ENCODE measurements around the gene CYTH1. TPM values are rescaled to one million over a fixed set of nuclear protein-coding genes. Genes with fewer than 3 reads are reported as not detected.

The CYTH1 gene
- total RNA-seq, 1 experiment from 2014 or later, result 20.0 TPM

DNA sequence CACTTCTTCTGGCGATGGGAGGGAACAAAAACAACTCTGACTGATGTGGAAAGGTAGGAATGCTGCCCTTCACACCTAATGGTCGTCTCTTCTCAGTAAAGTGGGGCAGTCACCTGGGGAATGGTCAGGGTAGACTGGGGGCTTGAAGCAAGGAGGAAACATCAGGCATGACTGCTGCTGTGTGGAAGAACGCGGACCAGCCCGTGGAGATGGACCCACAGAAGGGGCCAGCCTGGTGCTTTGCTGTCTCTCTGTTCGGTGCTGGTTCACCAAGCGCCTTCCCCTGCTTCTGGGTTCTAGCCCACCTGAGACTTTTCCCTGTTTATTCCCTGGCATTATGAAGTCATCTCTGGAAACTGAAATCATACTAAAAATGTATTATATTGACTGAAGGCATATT, 108.7 kb downstream of the CYTH1 start:
- Mint-ChIP-seq H3K9me3 (peaks cover 12% of the 10 kb centered on the region), H3K27ac (no peak overlapping the region), H3K36me3 (peaks cover 8% of the 10 kb centered on the region; the same call in 1 of the 2 replicates), H3K27me3 (ENCODE audit: low read depth) (no peaks in the 10 kb centered on the region; the same call in 1 of the 2 replicates), H3K4me1 (no peaks in the 10 kb centered on the region), H3K4me3 (no peak overlapping the region)
- DNase-seq (ENCODE audit: low spot score) (no peak), ATAC-seq (no peak)
- ChIA-PET POLR2A (no interaction called here), CTCF (no interaction called here)
- TF ChIP-seq CREM (CRISPR knock-in tag; IDR thresholded peaks at IDR 0.05) (no peak), TEAD4 (CRISPR knock-in tag; IDR thresholded peaks at IDR 0.05) (no peak), NFATC4 (CRISPR knock-in tag; IDR thresholded peaks at IDR 0.05) (no peak), SMAD3 (CRISPR knock-in tag; IDR thresholded peaks at IDR 0.05; ENCODE audit: borderline replicate concordance) (no peak), ZBTB21 (CRISPR knock-in tag; IDR thresholded peaks at IDR 0.05; ENCODE audit: borderline replicate concordance) (no peak)
- TF ChIP-seq, protein P1, sequence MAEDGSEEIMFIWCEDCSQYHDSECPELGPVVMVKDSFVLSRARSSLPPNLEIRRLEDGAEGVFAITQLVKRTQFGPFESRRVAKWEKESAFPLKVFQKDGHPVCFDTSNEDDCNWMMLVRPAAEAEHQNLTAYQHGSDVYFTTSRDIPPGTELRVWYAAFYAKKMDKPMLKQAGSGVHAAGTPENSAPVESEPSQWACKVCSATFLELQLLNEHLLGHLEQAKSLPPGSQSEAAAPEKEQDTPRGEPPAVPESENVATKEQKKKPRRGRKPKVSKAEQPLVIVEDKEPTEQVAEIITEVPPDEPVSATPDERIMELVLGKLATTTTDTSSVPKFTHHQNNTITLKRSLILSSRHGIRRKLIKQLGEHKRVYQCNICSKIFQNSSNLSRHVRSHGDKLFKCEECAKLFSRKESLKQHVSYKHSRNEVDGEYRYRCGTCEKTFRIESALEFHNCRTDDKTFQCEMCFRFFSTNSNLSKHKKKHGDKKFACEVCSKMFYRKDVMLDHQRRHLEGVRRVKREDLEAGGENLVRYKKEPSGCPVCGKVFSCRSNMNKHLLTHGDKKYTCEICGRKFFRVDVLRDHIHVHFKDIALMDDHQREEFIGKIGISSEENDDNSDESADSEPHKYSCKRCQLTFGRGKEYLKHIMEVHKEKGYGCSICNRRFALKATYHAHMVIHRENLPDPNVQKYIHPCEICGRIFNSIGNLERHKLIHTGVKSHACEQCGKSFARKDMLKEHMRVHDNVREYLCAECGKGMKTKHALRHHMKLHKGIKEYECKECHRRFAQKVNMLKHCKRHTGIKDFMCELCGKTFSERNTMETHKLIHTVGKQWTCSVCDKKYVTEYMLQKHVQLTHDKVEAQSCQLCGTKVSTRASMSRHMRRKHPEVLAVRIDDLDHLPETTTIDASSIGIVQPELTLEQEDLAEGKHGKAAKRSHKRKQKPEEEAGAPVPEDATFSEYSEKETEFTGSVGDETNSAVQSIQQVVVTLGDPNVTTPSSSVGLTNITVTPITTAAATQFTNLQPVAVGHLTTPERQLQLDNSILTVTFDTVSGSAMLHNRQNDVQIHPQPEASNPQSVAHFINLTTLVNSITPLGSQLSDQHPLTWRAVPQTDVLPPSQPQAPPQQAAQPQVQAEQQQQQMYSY (CRISPR knock-in tag; IDR thresholded peaks at IDR 0.05), result no peak
- TF ChIP-seq, protein P2, sequence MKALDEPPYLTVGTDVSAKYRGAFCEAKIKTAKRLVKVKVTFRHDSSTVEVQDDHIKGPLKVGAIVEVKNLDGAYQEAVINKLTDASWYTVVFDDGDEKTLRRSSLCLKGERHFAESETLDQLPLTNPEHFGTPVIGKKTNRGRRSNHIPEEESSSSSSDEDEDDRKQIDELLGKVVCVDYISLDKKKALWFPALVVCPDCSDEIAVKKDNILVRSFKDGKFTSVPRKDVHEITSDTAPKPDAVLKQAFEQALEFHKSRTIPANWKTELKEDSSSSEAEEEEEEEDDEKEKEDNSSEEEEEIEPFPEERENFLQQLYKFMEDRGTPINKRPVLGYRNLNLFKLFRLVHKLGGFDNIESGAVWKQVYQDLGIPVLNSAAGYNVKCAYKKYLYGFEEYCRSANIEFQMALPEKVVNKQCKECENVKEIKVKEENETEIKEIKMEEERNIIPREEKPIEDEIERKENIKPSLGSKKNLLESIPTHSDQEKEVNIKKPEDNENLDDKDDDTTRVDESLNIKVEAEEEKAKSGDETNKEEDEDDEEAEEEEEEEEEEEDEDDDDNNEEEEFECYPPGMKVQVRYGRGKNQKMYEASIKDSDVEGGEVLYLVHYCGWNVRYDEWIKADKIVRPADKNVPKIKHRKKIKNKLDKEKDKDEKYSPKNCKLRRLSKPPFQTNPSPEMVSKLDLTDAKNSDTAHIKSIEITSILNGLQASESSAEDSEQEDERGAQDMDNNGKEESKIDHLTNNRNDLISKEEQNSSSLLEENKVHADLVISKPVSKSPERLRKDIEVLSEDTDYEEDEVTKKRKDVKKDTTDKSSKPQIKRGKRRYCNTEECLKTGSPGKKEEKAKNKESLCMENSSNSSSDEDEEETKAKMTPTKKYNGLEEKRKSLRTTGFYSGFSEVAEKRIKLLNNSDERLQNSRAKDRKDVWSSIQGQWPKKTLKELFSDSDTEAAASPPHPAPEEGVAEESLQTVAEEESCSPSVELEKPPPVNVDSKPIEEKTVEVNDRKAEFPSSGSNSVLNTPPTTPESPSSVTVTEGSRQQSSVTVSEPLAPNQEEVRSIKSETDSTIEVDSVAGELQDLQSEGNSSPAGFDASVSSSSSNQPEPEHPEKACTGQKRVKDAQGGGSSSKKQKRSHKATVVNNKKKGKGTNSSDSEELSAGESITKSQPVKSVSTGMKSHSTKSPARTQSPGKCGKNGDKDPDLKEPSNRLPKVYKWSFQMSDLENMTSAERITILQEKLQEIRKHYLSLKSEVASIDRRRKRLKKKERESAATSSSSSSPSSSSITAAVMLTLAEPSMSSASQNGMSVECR (CRISPR knock-in tag; IDR thresholded peaks at IDR 0.05; ENCODE audit: borderline replicate concordance), result no peak
- TF ChIP-seq, protein P3, sequence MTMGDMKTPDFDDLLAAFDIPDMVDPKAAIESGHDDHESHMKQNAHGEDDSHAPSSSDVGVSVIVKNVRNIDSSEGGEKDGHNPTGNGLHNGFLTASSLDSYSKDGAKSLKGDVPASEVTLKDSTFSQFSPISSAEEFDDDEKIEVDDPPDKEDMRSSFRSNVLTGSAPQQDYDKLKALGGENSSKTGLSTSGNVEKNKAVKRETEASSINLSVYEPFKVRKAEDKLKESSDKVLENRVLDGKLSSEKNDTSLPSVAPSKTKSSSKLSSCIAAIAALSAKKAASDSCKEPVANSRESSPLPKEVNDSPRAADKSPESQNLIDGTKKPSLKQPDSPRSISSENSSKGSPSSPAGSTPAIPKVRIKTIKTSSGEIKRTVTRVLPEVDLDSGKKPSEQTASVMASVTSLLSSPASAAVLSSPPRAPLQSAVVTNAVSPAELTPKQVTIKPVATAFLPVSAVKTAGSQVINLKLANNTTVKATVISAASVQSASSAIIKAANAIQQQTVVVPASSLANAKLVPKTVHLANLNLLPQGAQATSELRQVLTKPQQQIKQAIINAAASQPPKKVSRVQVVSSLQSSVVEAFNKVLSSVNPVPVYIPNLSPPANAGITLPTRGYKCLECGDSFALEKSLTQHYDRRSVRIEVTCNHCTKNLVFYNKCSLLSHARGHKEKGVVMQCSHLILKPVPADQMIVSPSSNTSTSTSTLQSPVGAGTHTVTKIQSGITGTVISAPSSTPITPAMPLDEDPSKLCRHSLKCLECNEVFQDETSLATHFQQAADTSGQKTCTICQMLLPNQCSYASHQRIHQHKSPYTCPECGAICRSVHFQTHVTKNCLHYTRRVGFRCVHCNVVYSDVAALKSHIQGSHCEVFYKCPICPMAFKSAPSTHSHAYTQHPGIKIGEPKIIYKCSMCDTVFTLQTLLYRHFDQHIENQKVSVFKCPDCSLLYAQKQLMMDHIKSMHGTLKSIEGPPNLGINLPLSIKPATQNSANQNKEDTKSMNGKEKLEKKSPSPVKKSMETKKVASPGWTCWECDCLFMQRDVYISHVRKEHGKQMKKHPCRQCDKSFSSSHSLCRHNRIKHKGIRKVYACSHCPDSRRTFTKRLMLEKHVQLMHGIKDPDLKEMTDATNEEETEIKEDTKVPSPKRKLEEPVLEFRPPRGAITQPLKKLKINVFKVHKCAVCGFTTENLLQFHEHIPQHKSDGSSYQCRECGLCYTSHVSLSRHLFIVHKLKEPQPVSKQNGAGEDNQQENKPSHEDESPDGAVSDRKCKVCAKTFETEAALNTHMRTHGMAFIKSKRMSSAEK (CRISPR knock-in tag; IDR thresholded peaks at IDR 0.05; ENCODE audit: borderline replicate concordance), result no peak

DNA sequence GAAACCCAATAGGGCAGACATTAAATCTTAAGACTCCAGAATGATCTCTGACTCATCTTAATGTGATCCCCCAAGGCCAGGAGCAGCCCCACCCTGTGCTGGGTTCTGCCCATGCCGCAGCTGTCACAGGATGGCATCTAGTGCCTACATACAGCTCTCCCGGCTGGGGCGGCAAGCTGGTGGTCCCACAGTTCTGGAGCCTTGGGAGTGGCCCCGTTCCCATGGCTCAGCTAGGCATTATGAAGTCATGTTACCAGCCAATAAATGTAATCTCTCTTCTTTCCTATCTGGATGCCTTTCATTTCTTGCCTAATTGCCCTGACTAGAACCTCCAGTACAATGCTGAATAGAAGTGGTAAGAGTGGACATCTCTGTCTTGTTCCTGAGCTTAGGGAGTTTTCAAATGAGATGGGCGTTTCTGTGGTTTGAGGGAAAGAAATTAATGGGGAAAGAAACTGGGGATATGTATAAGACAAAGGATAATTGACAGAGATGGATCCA, 109.2 kb downstream of the CYTH1 start:
- Mint-ChIP-seq H3K4me3 (no peak overlapping the region), H3K9me3 (peaks cover 12% of the 10 kb centered on the region), H3K27me3 (ENCODE audit: low read depth) (no peaks in the 10 kb centered on the region; the same call in 1 of the 2 replicates), H3K36me3 (peaks cover 8% of the 10 kb centered on the region; the same call in 1 of the 2 replicates), H3K27ac (no peak overlapping the region), H3K4me1 (no peaks in the 10 kb centered on the region)
- TF ChIP-seq ELF4 (CRISPR knock-in tag; IDR thresholded peaks at IDR 0.05; ENCODE audit: low read depth), result no peak
- ChIA-PET POLR2A (no interaction called here), CTCF (no interaction called here)
- no peak for ATAC-seq
- no peak for DNase-seq (ENCODE audit: low spot score)

DNA sequence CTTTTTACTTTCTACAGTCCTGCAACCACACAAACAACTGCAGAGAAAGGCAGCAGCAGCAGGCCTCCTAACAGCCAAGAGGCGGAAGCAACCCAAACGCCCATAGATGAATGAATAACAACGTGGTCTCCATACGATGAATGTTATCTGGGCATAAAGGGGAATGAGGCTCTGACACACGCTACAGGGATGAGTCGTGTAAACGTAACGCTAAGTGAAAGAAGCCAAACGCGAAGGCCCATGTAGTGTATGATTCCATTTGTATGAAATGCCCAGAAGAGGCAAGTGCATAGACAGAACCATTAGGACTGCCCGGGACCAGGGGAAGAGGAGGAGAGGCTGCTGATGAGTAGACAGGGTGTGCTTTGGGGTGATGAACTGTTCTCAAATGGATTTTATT, 110.1 kb downstream of the CYTH1 start:
- DNase-seq (ENCODE audit: low spot score), result no peak
- POLR2A ChIA-PET, result no interaction called here
- Mint-ChIP-seq H3K4me3 (no peak overlapping the region), H3K4me1 (peaks cover 1% of the 10 kb centered on the region), H3K36me3 (peaks cover 8% of the 10 kb centered on the region; the same call in 1 of the 2 replicates), H3K9me3 (peaks cover 12% of the 10 kb centered on the region), H3K27ac (no peak overlapping the region), H3K27me3 (ENCODE audit: low read depth) (no peaks in the 10 kb centered on the region; the same call in 1 of the 2 replicates)
- ATAC-seq, result no peak
- CTCF ChIA-PET, result no interaction called here
- TF ChIP-seq TEAD1 (CRISPR knock-in tag; IDR thresholded peaks at IDR 0.05) (no peak), NR1H2 (CRISPR knock-in tag; IDR thresholded peaks at IDR 0.05) (no peak), GRHL2 (CRISPR knock-in tag; IDR thresholded peaks at IDR 0.05; ENCODE audit: insufficient replicate concordance, severe bottlenecking) (no peak), ATF1 (CRISPR knock-in tag; IDR thresholded peaks at IDR 0.05) (no peak)
- TF ChIP-seq, protein P4, sequence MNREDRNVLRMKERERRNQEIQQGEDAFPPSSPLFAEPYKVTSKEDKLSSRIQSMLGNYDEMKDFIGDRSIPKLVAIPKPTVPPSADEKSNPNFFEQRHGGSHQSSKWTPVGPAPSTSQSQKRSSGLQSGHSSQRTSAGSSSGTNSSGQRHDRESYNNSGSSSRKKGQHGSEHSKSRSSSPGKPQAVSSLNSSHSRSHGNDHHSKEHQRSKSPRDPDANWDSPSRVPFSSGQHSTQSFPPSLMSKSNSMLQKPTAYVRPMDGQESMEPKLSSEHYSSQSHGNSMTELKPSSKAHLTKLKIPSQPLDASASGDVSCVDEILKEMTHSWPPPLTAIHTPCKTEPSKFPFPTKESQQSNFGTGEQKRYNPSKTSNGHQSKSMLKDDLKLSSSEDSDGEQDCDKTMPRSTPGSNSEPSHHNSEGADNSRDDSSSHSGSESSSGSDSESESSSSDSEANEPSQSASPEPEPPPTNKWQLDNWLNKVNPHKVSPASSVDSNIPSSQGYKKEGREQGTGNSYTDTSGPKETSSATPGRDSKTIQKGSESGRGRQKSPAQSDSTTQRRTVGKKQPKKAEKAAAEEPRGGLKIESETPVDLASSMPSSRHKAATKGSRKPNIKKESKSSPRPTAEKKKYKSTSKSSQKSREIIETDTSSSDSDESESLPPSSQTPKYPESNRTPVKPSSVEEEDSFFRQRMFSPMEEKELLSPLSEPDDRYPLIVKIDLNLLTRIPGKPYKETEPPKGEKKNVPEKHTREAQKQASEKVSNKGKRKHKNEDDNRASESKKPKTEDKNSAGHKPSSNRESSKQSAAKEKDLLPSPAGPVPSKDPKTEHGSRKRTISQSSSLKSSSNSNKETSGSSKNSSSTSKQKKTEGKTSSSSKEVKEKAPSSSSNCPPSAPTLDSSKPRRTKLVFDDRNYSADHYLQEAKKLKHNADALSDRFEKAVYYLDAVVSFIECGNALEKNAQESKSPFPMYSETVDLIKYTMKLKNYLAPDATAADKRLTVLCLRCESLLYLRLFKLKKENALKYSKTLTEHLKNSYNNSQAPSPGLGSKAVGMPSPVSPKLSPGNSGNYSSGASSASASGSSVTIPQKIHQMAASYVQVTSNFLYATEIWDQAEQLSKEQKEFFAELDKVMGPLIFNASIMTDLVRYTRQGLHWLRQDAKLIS (CRISPR knock-in tag; IDR thresholded peaks at IDR 0.05; ENCODE audit: borderline replicate concordance), result no peak
- TF ChIP-seq, protein P5, sequence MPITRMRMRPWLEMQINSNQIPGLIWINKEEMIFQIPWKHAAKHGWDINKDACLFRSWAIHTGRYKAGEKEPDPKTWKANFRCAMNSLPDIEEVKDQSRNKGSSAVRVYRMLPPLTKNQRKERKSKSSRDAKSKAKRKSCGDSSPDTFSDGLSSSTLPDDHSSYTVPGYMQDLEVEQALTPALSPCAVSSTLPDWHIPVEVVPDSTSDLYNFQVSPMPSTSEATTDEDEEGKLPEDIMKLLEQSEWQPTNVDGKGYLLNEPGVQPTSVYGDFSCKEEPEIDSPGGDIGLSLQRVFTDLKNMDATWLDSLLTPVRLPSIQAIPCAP (CRISPR knock-in tag; IDR thresholded peaks at IDR 0.05), result no peak

Measured in WTC11 (cell line).